Stimulated activated CD8-positive, alpha-beta memory T cell treated with anti-CD3 and anti-CD28 coated beads, Interleukin-15, amount 100 ng/mL, for 4 hours (primary cell): ENCODE measurements around the gene ITGA6.

ENCODE experiments used
- DNase-seq, 2 donors: peaks; one replicate each; pipeline ENCODE4 v3.0.0-alpha.2; 2020; ENCODE audit warnings: low read depth in 2 of 2

ITGA6 gene

GRCh38 chr2:172416447-172417058 is 10.8 kb upstream of the ITGA6 start:
- no peak for DNase-seq

- DNase-seq = no peak
Measured at GRCh38 chr2:172420216-172420615, 7.2 kb upstream of the ITGA6 start.

DNA sequence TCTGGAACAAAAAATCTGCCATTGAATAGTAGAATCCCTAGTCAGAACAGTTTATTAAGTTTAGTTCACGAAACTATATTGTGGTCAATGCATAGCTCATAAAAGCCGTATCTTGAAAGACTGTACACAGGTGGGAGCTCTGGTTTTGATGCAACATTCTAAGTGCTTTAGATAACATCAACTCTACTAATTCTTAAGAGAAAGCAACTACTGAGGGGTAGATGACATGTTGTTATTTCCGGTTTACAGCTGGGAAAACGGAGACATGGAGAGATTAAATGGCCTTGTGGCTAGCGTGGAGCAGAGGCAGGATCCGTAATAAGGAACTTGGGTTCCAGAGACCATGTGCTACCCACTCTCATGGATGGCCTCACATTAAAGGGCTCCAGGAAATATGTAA is 4.2 kb upstream of the ITGA6 start:
- DNase-seq = no peak

DNA sequence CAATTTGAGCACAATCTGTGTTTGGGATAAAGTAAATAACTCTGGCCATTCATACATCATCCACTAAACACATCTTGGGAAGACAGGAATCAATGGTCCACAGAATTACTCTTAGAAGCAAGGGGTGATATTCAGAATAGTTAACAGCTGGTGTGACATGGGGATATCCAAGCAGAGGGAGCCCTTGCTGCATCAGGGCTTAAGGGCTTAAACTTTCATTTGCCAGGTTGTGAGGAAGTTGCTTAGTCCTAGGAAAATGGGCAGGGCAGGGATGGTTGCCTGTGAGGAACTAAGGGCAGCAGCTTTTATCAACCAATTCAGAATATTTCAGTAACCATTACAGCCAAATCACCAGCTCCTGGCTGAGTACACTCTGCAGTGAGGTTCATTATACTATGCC is 2.0 kb upstream of the ITGA6 start:
- no peak for DNase-seq

DNA sequence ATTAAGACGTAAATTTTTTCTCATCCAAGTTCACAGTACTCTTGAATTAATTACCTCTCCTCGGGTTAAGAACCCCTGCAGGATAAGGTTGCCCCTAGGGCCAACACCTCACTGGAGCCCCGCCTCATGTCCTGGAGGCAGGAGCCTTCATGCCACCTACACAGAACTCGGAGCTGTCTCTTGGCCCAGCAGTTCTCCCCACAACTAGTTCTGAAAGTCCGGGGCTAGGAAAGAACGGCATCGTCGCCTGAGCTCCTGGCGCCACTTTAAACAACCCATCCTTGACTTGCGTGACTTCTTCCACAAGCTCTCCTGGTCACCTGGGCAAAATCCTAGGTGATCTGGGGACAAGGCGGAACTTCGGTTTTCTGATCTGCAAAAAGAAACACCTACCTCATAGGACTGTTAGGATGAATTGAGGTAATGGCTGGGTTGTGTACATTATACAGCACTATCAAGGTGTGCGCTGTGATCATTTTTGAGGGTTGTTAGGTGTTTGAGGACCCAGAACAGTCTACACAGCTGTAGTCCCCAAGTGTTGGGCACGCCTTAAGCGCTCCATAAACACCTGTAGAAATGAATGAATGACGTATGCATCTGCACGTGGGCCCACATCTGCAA is 641 bp upstream of the ITGA6 start:
- no peak for DNase-seq

- peak; percentile 32 to 34 for DNase-seq
Measured at GRCh38 chr2:172427990-172428831, 825 bp downstream of the ITGA6 start.

GRCh38 chr2:172428832-172429210 is 1.4 kb downstream of the ITGA6 start:
- DNase-seq = no peak

DNA sequence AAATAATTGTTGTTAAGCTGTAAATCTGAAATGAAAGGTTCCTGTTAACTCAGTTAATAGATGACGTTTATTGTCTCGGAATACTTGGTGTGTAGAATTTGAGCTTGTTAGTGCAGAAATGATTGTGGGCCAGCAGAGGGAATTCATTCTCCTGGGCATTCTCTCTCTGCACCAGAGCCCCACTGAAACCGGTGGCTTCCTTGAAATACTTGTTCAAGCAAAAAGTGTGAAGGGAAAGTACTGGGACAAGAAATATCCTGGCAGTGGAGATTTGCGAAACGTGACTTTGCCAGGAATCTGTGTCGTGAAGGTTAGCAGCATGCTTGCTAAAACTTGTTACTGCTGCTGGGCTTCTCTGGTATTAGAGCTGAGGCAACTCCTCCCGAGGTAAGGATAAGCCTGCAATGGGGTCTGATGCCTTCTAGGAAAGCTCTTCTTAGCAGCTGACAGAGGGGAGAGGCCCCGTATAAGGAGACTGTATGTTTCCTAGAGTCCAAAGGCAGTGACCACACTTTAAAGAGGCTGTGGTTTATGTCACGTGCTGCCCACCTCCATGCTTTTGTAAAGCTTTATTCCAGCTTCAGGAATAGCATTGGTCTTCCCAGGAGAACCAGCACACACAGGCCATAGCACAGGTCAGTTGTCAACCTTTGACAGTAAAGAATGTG is 2.0 kb downstream of the ITGA6 start:
- DNase-seq = no peak

GRCh38 chr2:172430027-172430426 is 2.6 kb downstream of the ITGA6 start:
- no peak for DNase-seq

- no peak for DNase-seq
Measured at GRCh38 chr2:172430678-172431077, 3.3 kb downstream of the ITGA6 start.

GRCh38 chr2:172431463-172431862 is 4.1 kb downstream of the ITGA6 start:
- DNase-seq = no peak

GRCh38 chr2:172431993-172432392 is 4.6 kb downstream of the ITGA6 start:
- no peak for DNase-seq

GRCh38 chr2:172433144-172433543 is 5.8 kb downstream of the ITGA6 start:
- no peak for DNase-seq

DNA sequence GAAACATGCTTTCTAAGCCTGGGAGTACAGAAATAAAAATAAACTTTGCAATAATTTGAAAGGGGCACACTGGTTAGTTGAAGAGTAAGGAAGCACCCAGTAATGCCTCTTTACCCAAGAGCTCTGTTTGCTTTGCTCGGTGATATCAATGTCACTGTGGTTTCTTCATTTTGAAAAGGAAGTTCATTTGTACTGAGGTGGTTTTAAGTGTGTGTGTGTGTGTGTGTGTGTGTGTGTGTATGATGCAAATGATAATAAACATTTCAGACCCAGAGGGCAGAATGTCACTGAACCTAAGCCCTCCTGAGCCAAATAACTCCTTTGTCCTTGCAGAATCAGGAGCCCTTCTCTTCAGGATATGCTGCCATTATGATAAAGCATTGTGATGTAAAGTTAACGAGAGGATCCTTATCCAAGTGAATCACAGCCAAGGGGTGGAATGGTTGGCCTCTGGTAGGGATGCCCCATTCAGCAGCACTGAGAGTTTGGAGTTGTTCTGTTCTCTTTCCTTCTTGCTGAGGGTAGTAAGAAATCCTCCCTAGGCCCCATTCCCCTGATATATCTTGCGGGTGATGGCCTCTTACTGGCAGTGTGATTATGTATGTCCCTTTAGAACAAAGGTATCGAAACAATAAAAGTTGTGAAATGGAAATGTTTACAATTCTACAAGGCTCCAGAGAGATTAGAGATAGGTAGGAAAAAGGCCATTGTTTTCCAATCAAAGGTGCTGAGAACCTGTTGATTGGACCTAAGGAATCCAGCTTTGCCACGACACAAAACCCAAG is 7.6 kb downstream of the ITGA6 start:
- no peak for DNase-seq

- no peak for DNase-seq
Measured at GRCh38 chr2:172435606-172435911, 8.2 kb downstream of the ITGA6 start.

GRCh38 chr2:172436889-172437288 is 9.5 kb downstream of the ITGA6 start:
- DNase-seq = no peak

DNA sequence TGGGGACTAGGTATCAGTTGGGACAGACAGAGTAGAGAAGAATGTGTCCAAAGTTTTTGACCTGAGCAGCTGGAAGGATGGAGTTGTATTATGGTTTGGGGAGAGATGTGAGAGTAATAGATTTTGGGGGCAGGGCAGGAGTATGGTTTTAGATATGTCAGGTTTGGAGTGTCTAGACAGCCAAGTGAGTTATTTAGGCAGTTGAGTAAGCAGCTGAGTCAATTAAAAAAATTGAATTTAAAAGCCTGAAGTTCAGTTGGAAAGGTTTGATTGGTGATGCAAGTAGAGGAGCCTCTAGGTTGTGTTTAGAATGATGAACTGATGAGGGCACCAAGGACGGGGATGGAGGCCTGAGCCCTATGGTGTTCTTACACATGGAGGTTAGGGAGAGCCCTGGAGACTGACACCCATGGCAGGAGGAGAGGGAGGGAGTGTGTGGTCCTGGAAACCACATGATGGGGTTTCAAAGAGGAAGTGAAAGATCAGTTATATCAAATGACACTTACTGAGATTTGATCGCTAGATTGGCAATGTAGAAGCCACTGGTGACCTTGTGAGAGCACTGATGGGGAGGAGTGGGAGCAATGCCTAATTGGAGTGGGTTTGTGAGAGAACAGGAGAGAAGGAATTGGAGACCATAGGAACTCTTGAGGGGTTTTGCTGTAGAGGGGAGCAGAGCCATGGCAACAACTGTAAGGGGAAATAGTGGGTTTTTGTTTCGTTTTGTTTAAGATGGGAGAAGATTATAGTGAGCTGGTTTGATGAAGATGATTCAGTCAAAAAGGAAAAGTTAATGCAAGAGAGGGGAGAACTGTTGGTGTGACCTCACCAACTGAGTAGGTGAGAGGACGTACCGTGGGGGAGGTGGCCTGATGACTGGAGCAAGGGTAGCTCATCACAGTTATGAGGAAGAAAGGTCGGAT is 10.3 kb downstream of the ITGA6 start:
- peak in 1 of 2 donors; percentile 58 for DNase-seq

- no peak for DNase-seq
Measured at GRCh38 chr2:172438741-172439508, 11.5 kb downstream of the ITGA6 start.

DNA sequence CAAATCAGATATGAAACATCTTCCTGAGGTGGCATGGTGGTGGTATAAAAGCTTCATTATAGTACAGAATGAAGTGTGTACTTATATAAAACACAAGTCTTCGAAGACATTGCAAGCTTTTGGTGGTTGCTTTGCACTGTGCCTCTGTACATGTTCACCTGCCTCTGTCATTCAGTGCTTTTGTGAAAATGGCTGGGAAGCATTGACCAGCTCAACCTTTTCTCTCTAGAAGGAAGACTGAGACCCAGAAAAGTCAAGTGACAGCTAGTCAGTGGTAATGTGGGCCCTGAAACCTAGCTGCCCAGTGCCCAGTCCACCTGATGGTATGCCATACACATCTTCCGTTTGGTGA is 12.1 kb downstream of the ITGA6 start:
- DNase-seq = no peak

- no peak for DNase-seq
Measured at GRCh38 chr2:172439911-172440310, 12.5 kb downstream of the ITGA6 start.
